NB4 (cell line): ENCODE results near the gene RBM15B.

Experiments
- DNase-seq: peaks from one replicate; pipeline ENCODE4 v3.0.0; 2010; ENCODE audit warnings: low read depth
- H3K4me3 ChIP-seq: one replicate; pipeline ENCODE4 v1.5.1; 2011; ENCODE audit warnings: mild to moderate bottlenecking, low read depth, low read length, moderate library complexity
- MYC ChIP-seq: IDR thresholded peaks from 2 replicates; pipeline ENCODE4 v1.6.1; 2011; ENCODE audit warnings: low read depth, low read length
- POLR2A ChIP-seq: IDR thresholded peaks from 2 replicates; pipeline ENCODE4 v1.6.1; 2011; ENCODE audit warnings: mild to moderate bottlenecking; ENCODE audit not compliant: insufficient read length; ENCODE audit errors: extremely low read depth
- TF ChIP-seq, protein P1 (sequence below): IDR thresholded peaks from one replicate; pipeline ENCODE4 v1.5.1; 2012; ENCODE audit warnings: low read depth, low read length
- TF ChIP-seq, protein P2 (sequence below): IDR thresholded peaks from 2 replicates; pipeline ENCODE4 v1.6.1; 2011; ENCODE audit warnings: low read depth, low read length

RBM15B gene

DNA sequence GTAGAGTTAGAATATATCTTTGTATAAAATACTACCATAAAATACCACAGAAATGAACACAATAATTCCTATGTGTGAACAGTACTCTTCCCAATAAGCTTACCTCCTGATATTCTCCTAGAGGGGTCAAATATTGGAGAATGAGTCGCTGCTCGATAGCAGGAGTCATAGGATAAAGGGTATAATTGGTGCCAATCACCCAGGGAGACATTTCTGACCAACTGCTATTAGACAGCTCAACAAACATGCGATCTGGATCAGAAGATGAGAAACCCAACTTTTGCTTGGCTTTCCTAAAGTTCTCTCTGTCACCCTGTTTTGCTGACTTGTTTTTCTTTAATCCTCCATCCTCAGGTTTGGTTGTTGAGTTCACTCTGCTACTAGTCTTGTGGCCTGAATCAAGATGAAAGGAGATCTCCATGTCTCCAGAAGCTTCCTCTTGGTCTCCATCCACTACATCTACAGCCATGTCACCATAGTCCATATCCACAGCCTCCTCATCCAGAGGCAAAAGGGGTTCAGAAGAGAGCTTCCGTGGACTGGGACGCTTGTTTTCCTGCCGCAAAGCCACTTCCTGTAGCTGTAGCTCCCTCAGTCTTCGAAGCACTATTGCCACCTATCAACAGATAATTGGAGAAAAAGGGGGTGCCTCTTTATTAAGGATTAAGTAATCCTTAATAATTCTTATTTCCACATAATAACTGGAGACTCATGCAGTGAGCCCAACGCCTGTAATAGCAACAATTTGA lies 50.4 kb downstream of the RBM15B start:
- no peak for DNase-seq
- TF ChIP-seq, protein P1, sequence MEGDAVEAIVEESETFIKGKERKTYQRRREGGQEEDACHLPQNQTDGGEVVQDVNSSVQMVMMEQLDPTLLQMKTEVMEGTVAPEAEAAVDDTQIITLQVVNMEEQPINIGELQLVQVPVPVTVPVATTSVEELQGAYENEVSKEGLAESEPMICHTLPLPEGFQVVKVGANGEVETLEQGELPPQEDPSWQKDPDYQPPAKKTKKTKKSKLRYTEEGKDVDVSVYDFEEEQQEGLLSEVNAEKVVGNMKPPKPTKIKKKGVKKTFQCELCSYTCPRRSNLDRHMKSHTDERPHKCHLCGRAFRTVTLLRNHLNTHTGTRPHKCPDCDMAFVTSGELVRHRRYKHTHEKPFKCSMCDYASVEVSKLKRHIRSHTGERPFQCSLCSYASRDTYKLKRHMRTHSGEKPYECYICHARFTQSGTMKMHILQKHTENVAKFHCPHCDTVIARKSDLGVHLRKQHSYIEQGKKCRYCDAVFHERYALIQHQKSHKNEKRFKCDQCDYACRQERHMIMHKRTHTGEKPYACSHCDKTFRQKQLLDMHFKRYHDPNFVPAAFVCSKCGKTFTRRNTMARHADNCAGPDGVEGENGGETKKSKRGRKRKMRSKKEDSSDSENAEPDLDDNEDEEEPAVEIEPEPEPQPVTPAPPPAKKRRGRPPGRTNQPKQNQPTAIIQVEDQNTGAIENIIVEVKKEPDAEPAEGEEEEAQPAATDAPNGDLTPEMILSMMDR, result no peak
- TF ChIP-seq, protein P2, sequence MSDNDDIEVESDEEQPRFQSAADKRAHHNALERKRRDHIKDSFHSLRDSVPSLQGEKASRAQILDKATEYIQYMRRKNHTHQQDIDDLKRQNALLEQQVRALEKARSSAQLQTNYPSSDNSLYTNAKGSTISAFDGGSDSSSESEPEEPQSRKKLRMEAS, result no peak
- TF ChIP-seq MYC (no peak), POLR2A (no peak)
- H3K4me3 ChIP-seq, result no peak overlapping the region

DNA sequence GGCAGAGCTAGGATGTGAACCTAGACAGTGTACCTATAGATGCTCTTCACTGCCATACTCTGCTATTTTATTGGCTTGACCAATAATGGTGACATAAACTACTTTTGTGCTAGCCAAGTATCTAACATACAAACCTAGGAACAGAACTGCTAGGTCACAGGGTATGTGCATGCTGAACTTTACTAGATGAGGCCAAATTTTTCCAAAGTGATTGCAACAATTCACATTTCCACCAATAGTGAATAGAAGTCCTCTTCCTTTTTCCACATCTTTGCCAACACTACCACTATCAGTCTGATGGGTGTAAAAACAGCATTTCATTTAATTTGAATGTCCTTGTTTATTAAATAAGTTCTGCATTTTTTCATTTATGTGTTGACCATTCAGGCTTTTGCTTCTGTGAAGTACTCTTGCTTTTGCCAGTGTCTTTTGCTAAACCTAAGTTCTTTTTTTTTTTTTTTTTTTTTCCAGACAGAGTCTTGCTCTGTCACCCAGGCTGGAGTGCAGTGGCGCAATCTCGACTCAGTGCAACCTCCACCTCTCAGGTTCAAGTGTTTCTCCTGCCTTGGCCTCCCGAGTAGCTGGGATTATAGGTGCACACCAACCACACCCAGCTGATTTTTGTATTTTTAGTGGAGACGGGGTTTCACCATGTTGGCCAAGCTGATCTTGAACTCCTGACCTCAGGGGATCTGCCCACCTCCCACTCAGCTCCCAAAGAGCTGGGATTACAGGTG lies 54.6 kb downstream of the RBM15B start:
- DNase-seq, result no peak
- H3K4me3 ChIP-seq, result no peak overlapping the region
- TF ChIP-seq, protein P1, result no peak
- TF ChIP-seq, protein P2, result no peak
- no peak for TF ChIP-seq POLR2A
- TF ChIP-seq MYC, result no peak
